OCI-LY7 (cell line): ENCODE results near the gene ASS1.

Experiments
- CTCF ChIP-seq: fragments of 200-600 bp; sonication (generic); conservative IDR thresholded peaks from 2 replicates; pipeline ENCODE4 v1.5.1; 2014; ENCODE audit warnings: mild to moderate bottlenecking, antibody characterized with exemption, low read length, moderate library complexity, mixed read lengths
- EZH2phosphoT487 ChIP-seq: fragments of 200-600 bp; sonication (generic); IDR thresholded peaks from 2 replicates; pipeline ENCODE4 v1.6.1; 2018; ENCODE audit warnings: low read depth, borderline replicate concordance, mild to moderate bottlenecking, mixed run types, antibody characterized with exemption, low read length, moderate library complexity, mixed read lengths

GRCh38 chr9:130465383-130466096 lies 20.8 kb downstream of the ASS1 start:
- TF ChIP-seq CTCF: no peak
- no peak for TF ChIP-seq EZH2phosphoT487
